ENCODE measurements around the gene UMAD1.
A peak's percentile ranks its signal among the peaks of the same experiment; 100 is the strongest.
"Not testable (repeated sequence)": the region's sequence is repeated elsewhere in the genome, so short reads cannot be mapped to it uniquely, and the experiment has no call there.

Gene UMAD1

GRCh38 chr7:7819442-7820247 is 179.1 kb downstream of the UMAD1 start:
- no peak for DNase-seq (ENCODE audit: insufficient read length, low spot score)
- peak; percentile 94 for FAIRE-seq

- FAIRE-seq (no peak), DNase-seq (ENCODE audit: insufficient read length, low spot score) (no peak)
Measured at GRCh38 chr7:7820409-7820808, 179.9 kb downstream of the UMAD1 start.

- FAIRE-seq, result peak; percentile 91
- no peak for DNase-seq (ENCODE audit: insufficient read length, low spot score)
Measured at GRCh38 chr7:7820939-7821338, 180.4 kb downstream of the UMAD1 start.

GRCh38 chr7:7821517-7821916 is 181.0 kb downstream of the UMAD1 start:
- peak; percentile 82 for FAIRE-seq
- DNase-seq (ENCODE audit: insufficient read length, low spot score), result no peak

GRCh38 chr7:7825294-7825693 is 184.7 kb downstream of the UMAD1 start:
- FAIRE-seq; DNase-seq (ENCODE audit: insufficient read length, low spot score): not testable (repeated sequence)

GRCh38 chr7:7829667-7830066 is 189.1 kb downstream of the UMAD1 start:
- FAIRE-seq, result no peak
- no peak for DNase-seq (ENCODE audit: insufficient read length, low spot score)

GRCh38 chr7:7830122-7830878 is 189.7 kb downstream of the UMAD1 start:
- FAIRE-seq (no peak), DNase-seq (ENCODE audit: insufficient read length, low spot score) (no peak)

GRCh38 chr7:7832518-7832917 is 192.0 kb downstream of the UMAD1 start:
- no peak for FAIRE-seq
- DNase-seq (ENCODE audit: insufficient read length, low spot score), result no peak

GRCh38 chr7:7834761-7835160 is 194.2 kb downstream of the UMAD1 start:
- FAIRE-seq (no peak), DNase-seq (ENCODE audit: insufficient read length, low spot score) (no peak)

- FAIRE-seq (no peak), DNase-seq (ENCODE audit: insufficient read length, low spot score) (no peak)
Measured at GRCh38 chr7:7841027-7841426, 200.5 kb downstream of the UMAD1 start.

- no peak for DNase-seq (ENCODE audit: insufficient read length, low spot score)
- no peak for FAIRE-seq
Measured at GRCh38 chr7:7843240-7843639, 202.7 kb downstream of the UMAD1 start.

- FAIRE-seq (peak; percentile 68), DNase-seq (ENCODE audit: insufficient read length, low spot score) (no peak)
Measured at GRCh38 chr7:7843972-7844371, 203.4 kb downstream of the UMAD1 start.

GRCh38 chr7:7848246-7848645 is 207.7 kb downstream of the UMAD1 start:
- DNase-seq (ENCODE audit: insufficient read length, low spot score), result no peak
- peak; percentile 81 for FAIRE-seq

GRCh38 chr7:7848892-7849291 is 208.3 kb downstream of the UMAD1 start:
- peak; percentile 89 for FAIRE-seq
- DNase-seq (ENCODE audit: insufficient read length, low spot score), result no peak

- no peak for FAIRE-seq
Measured at GRCh38 chr7:7850150-7850549, 209.6 kb downstream of the UMAD1 start.

GRCh38 chr7:7851381-7851780 is 210.8 kb downstream of the UMAD1 start:
- DNase-seq (ENCODE audit: insufficient read length, low spot score) (no peak), FAIRE-seq (no peak)

More at GRCh38 chr7:7850150-7850549, 209.6 kb downstream of the UMAD1 start:
- DNase-seq (ENCODE audit: insufficient read length, low spot score), result no peak

- no peak for DNase-seq (ENCODE audit: insufficient read length, low spot score)
- no peak for FAIRE-seq
Measured at GRCh38 chr7:7851991-7852390, 211.4 kb downstream of the UMAD1 start.

- FAIRE-seq (peak; percentile 86), DNase-seq (ENCODE audit: insufficient read length, low spot score) (no peak)
Measured at GRCh38 chr7:7857143-7857583, 216.6 kb downstream of the UMAD1 start.

- DNase-seq (ENCODE audit: insufficient read length, low spot score) (no peak), FAIRE-seq (peak; percentile 87)
Measured at GRCh38 chr7:7858559-7858958, 218.0 kb downstream of the UMAD1 start.

- DNase-seq (ENCODE audit: insufficient read length, low spot score) (no peak), FAIRE-seq (no peak)
Measured at GRCh38 chr7:7859411-7859810, 218.9 kb downstream of the UMAD1 start.

- peak; percentile 49 for FAIRE-seq
Measured at GRCh38 chr7:7861211-7861633, 220.7 kb downstream of the UMAD1 start.

GRCh38 chr7:7862393-7862792 is 221.8 kb downstream of the UMAD1 start:
- FAIRE-seq, result peak; percentile 64
- no peak for DNase-seq (ENCODE audit: insufficient read length, low spot score)

More at GRCh38 chr7:7861211-7861633, 220.7 kb downstream of the UMAD1 start:
- DNase-seq (ENCODE audit: insufficient read length, low spot score), result no peak
